ENCODE results near the gene CHRNA9.

CHRNA9 gene

GRCh38 chr4:40395166-40395900, 60.2 kb downstream of the CHRNA9 start:
- no peak for TF ChIP-seq CTCF (IDR thresholded peaks at IDR 0.05; ENCODE audit: control extremely low read depth, extremely low read depth, low read depth, missing control alignments)
- ChIA-PET CTCF (no interaction called here), POLR2A (no interaction called here)
- no peak for DNase-seq (ENCODE audit: extremely low spot score)

- CTCF ChIA-PET = no interaction called here
- POLR2A ChIA-PET = no interaction called here
- TF ChIP-seq CTCF (IDR thresholded peaks at IDR 0.05; ENCODE audit: control extremely low read depth, extremely low read depth, low read depth, missing control alignments) = no peak
- DNase-seq (ENCODE audit: extremely low spot score) = no peak
Measured at GRCh38 chr4:40395908-40396793, 61.0 kb downstream of the CHRNA9 start.

- no peak for DNase-seq (ENCODE audit: extremely low spot score)
- no peak for TF ChIP-seq CTCF (IDR thresholded peaks at IDR 0.05; ENCODE audit: control extremely low read depth, extremely low read depth, low read depth, missing control alignments)
- CTCF ChIA-PET = interaction anchor here (0.9 kb wide), 1 partner anchor 74 kb away, joined by 3 read pairs; no protein-coding TSS in a partner anchor
- POLR2A ChIA-PET = no interaction called here
Measured at GRCh38 chr4:40399578-40399977, 64.4 kb downstream of the CHRNA9 start.

GRCh38 chr4:40401096-40401495, 66.0 kb downstream of the CHRNA9 start:
- DNase-seq (ENCODE audit: extremely low spot score) = no peak
- ChIA-PET CTCF (no interaction called here), POLR2A (no interaction called here)
- TF ChIP-seq CTCF (IDR thresholded peaks at IDR 0.05; ENCODE audit: control extremely low read depth, extremely low read depth, low read depth, missing control alignments) = no peak

GRCh38 chr4:40401631-40402030, 66.5 kb downstream of the CHRNA9 start:
- ChIA-PET POLR2A (no interaction called here), CTCF (no interaction called here)
- no peak for TF ChIP-seq CTCF (IDR thresholded peaks at IDR 0.05; ENCODE audit: control extremely low read depth, extremely low read depth, low read depth, missing control alignments)
- DNase-seq (ENCODE audit: extremely low spot score) = no peak

- CTCF ChIA-PET = no interaction called here
Measured at GRCh38 chr4:40402556-40402955, 67.4 kb downstream of the CHRNA9 start.

More at GRCh38 chr4:40402556-40402955, 67.4 kb downstream of the CHRNA9 start:
- DNase-seq (ENCODE audit: extremely low spot score) = no peak
- POLR2A ChIA-PET = no interaction called here
- no peak for TF ChIP-seq CTCF (IDR thresholded peaks at IDR 0.05; ENCODE audit: control extremely low read depth, extremely low read depth, low read depth, missing control alignments)

Data from GM10248 (cell line).